C4-2B (cell line): ENCODE measurements around the gene FLVCR2.

Experiments
- CTCF ChIP-seq: fragments of 450-650 bp; conservative IDR thresholded peaks from 2 replicates; pipeline ENCODE4 v1.5.1; 2017; ENCODE audit warnings: mild to moderate bottlenecking
- ZFX ChIP-seq: fragments of 450-650 bp; IDR thresholded peaks from 2 replicates; pipeline ENCODE4 v1.6.1; 2017

DNA sequence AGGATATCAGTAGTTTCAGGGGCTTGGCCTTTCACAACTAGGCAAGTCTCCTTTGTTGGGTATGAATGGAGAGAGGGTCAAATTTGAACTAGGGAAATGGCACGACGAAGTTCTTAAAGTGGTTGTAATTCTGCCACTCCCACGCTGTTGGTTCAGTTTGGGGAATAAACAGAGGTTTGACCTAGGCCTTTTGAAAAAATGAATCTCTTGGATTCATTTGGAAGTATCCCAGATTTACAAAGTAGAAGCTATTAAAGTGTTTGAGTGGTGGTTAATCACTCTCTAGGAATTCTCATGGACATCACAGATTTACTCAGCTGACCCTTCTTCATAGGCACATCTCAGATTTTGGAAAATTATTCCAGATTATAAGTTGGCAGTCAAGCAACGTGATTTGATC, 41.3 kb upstream of the FLVCR2 start:
- TF ChIP-seq CTCF: no peak
- TF ChIP-seq ZFX: no peak
